ENCODE measurements around the gene TEX55.
"Not testable (repeated sequence)": the region's sequence is repeated elsewhere in the genome, so short reads cannot be mapped to it uniquely, and the experiment has no call there.

The TEX55 gene

GRCh38 chr3:119160815-119161214 is 14.8 kb downstream of the TEX55 start:
- DNase-seq (ENCODE audit: low spot score): no peak

GRCh38 chr3:119161240-119161639 is 15.3 kb downstream of the TEX55 start:
- DNase-seq (ENCODE audit: low spot score): no peak

GRCh38 chr3:119164745-119165144 is 18.8 kb downstream of the TEX55 start:
- not testable (repeated sequence) for DNase-seq (ENCODE audit: low spot score)

DNA sequence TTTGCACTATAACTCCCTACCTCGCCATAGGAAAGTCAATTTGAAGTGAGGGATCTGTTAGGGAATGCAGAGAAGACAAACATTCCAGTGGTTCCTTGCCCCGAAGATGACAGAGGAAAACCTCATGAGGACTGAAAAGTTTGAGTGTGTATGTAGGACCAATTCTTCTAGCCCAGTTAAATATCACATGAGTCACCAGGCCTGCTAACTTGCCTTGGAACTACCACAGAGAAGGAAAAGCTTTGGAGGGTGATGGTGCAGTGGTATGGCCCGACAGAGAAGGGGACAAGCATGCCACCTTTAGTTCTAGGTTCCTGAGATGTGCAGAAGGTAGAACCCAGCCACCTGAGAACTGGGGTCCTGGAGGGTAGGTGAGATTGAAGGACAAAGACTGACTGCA is 24.9 kb downstream of the TEX55 start:
- DNase-seq (ENCODE audit: low spot score): no peak

GRCh38 chr3:119173325-119173724 is 27.4 kb downstream of the TEX55 start, which contains the start of gene UPK1B:
UPK1B (plus strand) TSS chr3:119173598; CDS start chr3:119186742, 13,144 bp downstream.
- DNase-seq (ENCODE audit: low spot score): no peak

- no peak for DNase-seq (ENCODE audit: low spot score)
Measured at GRCh38 chr3:119175872-119176756, 30.1 kb downstream of the TEX55 start.

DNA sequence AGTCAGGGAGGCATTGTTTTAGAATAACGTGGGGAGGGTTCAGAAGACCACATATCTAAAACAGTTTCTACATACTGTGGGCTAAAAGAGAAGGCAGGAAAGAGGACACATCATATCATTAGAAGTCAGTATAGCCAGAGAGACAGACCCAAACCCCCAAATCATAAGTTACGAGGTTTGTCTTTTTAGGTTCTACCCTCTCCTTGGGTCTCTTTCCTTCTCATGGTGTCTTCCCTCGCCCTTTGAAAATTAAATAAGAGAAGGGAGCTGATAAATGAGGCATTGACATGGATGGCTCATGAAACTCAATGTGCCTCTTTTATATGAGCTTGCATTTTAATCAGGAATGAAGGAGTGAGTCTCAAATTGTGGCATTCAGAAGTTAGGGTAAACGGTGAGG is 30.8 kb downstream of the TEX55 start:
- DNase-seq (ENCODE audit: low spot score): no peak

- DNase-seq (ENCODE audit: low spot score): no peak
Measured at GRCh38 chr3:119177321-119177720, 31.4 kb downstream of the TEX55 start.

GRCh38 chr3:119181765-119182164 is 35.8 kb downstream of the TEX55 start:
- DNase-seq (ENCODE audit: low spot score): no peak

DNA sequence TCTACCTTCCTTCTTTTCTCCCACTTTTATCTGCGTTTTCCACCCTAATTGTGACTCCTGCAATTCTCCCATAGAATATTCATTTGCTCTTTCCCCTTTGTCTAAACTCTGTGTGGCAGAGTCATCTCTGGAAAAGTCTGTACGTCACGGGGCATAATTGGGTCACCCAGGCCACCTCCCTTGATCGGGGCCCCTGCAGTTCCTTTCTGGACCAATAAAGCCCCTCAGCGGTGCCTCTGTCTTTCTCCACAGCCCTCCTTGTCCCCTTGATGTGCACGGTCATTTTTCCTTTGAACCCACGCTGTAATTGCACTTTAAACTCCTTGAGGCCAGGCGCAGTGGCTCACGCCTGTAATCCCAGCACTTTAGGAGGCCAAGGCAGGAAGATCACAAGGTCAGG is 38.1 kb downstream of the TEX55 start:
- DNase-seq (ENCODE audit: low spot score): no peak

- no peak for DNase-seq (ENCODE audit: low spot score)
Measured at GRCh38 chr3:119184796-119185570, 39.0 kb downstream of the TEX55 start.

GRCh38 chr3:119187266-119187665 is 41.3 kb downstream of the TEX55 start:
- DNase-seq (ENCODE audit: low spot score): no peak

GRCh38 chr3:119191800-119192199 is 45.8 kb downstream of the TEX55 start:
- DNase-seq (ENCODE audit: low spot score): no peak

- no peak for DNase-seq (ENCODE audit: low spot score)
Measured at GRCh38 chr3:119194237-119195150, 48.5 kb downstream of the TEX55 start.

DNA sequence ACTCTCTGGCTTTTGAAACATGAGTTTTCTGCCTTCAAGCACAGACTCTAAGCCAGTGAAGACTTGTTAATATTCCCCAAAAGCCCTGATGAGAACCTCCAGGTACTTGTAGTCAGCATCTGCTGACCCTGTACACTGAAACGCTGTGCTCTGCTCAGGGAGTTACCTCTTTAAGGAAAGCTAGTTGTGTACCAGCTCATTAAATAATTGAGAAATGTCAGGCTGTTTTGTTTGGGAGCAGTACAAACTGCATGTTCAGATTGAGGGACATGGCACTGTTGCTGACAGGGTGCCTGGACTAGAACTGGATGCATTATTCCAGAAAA is 49.1 kb downstream of the TEX55 start:
- no peak for DNase-seq (ENCODE audit: low spot score)

DNA sequence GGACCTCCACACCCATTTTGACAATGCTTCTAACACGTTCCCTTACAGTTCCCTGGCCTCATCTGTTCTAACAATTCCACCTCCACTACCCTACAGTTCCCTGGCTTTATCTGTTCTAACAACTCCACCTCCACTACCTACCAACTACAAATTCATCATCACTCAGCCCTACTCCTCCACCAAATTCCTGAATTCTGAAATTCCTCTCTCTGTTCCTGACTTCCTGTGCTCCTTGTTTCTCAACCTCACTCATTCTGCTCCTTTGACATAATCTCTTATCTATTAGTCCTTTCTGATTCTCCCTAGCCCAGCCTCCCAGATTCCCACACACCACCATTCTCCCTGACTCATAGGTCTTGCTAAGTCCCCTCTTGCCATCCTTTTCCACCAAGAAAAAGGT is 49.9 kb downstream of the TEX55 start:
- no peak for DNase-seq (ENCODE audit: low spot score)

Data from left forelimb (tissue), 1 donor.